Right lobe of liver (tissue), 6 donors: ENCODE results near the gene GRB2. TPM values are rescaled to one million over a fixed set of nuclear protein-coding genes. Genes with fewer than 3 reads are reported as not detected.

ENCODE experiments used
- ATAC-seq, 4 donors: fragments of 200-7000 bp; cut with Tn5 transposase; one replicate each; pipeline ENCODE4 v1.9.1; 2020; ENCODE audit warnings: mild to moderate bottlenecking in 4 of 4, moderate library complexity in 4 of 4
- DNase-seq, 3 donors: peaks; one replicate each; pipeline ENCODE4 v3.0.0-alpha.2; 2020
- H3K27ac ChIP-seq, 3 donors: fragments of 200-600 bp; one replicate each; pipeline ENCODE4 v1.8.0; 2022
- H3K27me3 ChIP-seq, 2 donors: fragments of 200-600 bp; one replicate each; pipeline ENCODE4 v1.8.0; 2022
- H3K36me3 ChIP-seq, 4 donors: fragments of 200-600 bp; sonication (generic) in 1 of 4; one replicate each; pipeline versions ENCODE4 v1.5.1 to v1.8.0; 2017 to 2022; ENCODE audit warnings: control low read depth in 1 of 4
- H3K4me1 ChIP-seq, 4 donors: fragments of 200-600 bp; sonication (generic) in 1 of 4; one replicate each; pipeline versions ENCODE4 v1.5.1 to v1.8.0; 2017 to 2022; ENCODE audit warnings: control low read depth in 1 of 4
- H3K4me3 ChIP-seq, 3 donors: fragments of 200-600 bp; one replicate each; pipeline ENCODE4 v1.8.0; 2022
- H3K9me3 ChIP-seq, 4 donors: fragments of 200-600 bp; sonication (generic) in 1 of 4; one replicate each; pipeline versions ENCODE4 v1.5.1 to v1.8.0; 2017 to 2022; ENCODE audit warnings: control low read depth in 1 of 4
- CTCF ChIP-seq, 4 donors: fragments of 200-600 bp in 3 of 4; fragments of 450-650 bp in 1 of 4; IDR thresholded peaks; one replicate each; pipeline versions ENCODE4 v1.5.1 to v1.8.0; 2016 to 2022; ENCODE audit warnings: antibody characterized with exemption in 4 of 4, mild to moderate bottlenecking in 2 of 4
- POLR2A ChIP-seq: fragments of 450-650 bp; IDR thresholded peaks from one replicate; pipeline ENCODE4 v1.6.1; 2017; ENCODE audit warnings: antibody characterized with exemption, mild to moderate bottlenecking
- WGBS: methylation state at CpG from one replicate; pipeline ENCODE4 v1.1.6; 2018; ENCODE audit warnings: low coverage, low lambda C conversion rate; ENCODE audit not compliant: insufficient coverage; ENCODE audit errors: missing lambda C conversion rate; 5-methylcytosine and 5-hydroxymethylcytosine counted together
- intact Hi-C, 2 donors: fragments of 100-400 bp; cut with DNase I; formaldehyde crosslinking; loops; one replicate each; pipeline versions ENCODE4 v1.11.2 to v1.14.1; 2022
- total RNA-seq, 6 experiments: library from RNA; depleted of rRNA in 2 of 6; stranded (reverse); fragments of >200 nt in 2 of 6; fragmentation: NEBNext Ultra II Directional in 3 of 6; extraction: Animal tissue kit (Norgen Biotek cat#: 25700) in 3 of 6; gene quantifications; one replicate each; pipeline versions ENCODE4 v1.1.0 to v1.2.4, GENCODE V29; 2016 to 2023
- donor health status: DM: no; HTN: yes; CAD: no.
- donor health status: DM: no; HTN: no; CAD: no.
- donor health status: DM: no; HTN: no; CAD: no.
- donor health status: DM: no; HTN: yes; CAD: no.
- donor health status: DM: no; HTN: yes; CAD: no.

Gene GRB2
- total RNA-seq, 6 experiments from 2014 or later = 42.4 to 70.5 (median 53.8) TPM

- intact Hi-C loops = no loop called here
- peaks cover 0 to 29% (median 4%) of the 10 kb centered on the region in 4 donors for H3K4me1 ChIP-seq
- TF ChIP-seq POLR2A (no peak), CTCF (IDR thresholded peaks at IDR 0.05) (no peak)
- no peaks in the 10 kb centered on the region for H3K36me3 ChIP-seq
- no peaks in the 10 kb centered on the region for H3K27me3 ChIP-seq
- H3K27ac ChIP-seq = no peak overlapping the region
- no peak for DNase-seq
- no peak overlapping the region for H3K4me3 ChIP-seq
- 33% methylated on average over 8 of the region's 8 CpGs for WGBS
- peak; percentile 20 to 51 (median 47) for ATAC-seq
- no peaks in the 10 kb centered on the region for H3K9me3 ChIP-seq
Observed at GRCh38 chr17:75345514-75346167, 59.8 kb downstream of the GRB2 start.

GRCh38 chr17:75344666-75345065 lies 60.8 kb downstream of the GRB2 start:
- WGBS = 87% methylated on average over 5 of the region's 5 CpGs
- Histone ChIP-seq H3K4me1 (peaks cover 0 to 29% (median 4%) of the 10 kb centered on the region in 4 donors), H3K9me3 (no peaks in the 10 kb centered on the region), H3K4me3 (no peak overlapping the region), H3K36me3 (no peaks in the 10 kb centered on the region), H3K27me3 (no peaks in the 10 kb centered on the region), H3K27ac (no peak overlapping the region)
- intact Hi-C loops = no loop called here
- TF ChIP-seq POLR2A (no peak), CTCF (IDR thresholded peaks at IDR 0.05) (no peak)
- DNase-seq (peak in 1 of 3 donors; percentile 13), ATAC-seq (no peak)

GRCh38 chr17:75342996-75343395 lies 62.5 kb downstream of the GRB2 start:
- intact Hi-C loops = no loop called here
- Histone ChIP-seq H3K4me1 (peaks cover 0 to 22% (median 4%) of the 10 kb centered on the region in 4 donors), H3K9me3 (no peaks in the 10 kb centered on the region), H3K4me3 (no peak overlapping the region), H3K27ac (no peak overlapping the region), H3K27me3 (no peaks in the 10 kb centered on the region), H3K36me3 (no peaks in the 10 kb centered on the region)
- no peak for TF ChIP-seq POLR2A
- TF ChIP-seq CTCF (IDR thresholded peaks at IDR 0.05) = no peak
- ATAC-seq (no peak), DNase-seq (peak in 1 of 3 donors; percentile 16)
- WGBS = 65% methylated on average over 3 of the region's 3 CpGs

GRCh38 chr17:75341784-75342486 lies 63.5 kb downstream of the GRB2 start:
- intact Hi-C loops = no loop called here
- H3K4me1 ChIP-seq = peaks cover 0 to 22% (median 4%) of the 10 kb centered on the region in 4 donors
- no peaks in the 10 kb centered on the region for H3K9me3 ChIP-seq
- H3K27ac ChIP-seq = no peak overlapping the region
- no peaks in the 10 kb centered on the region for H3K27me3 ChIP-seq
- 77% methylated on average over 9 of the region's 9 CpGs for WGBS
- TF ChIP-seq CTCF (IDR thresholded peaks at IDR 0.05) (no peak), POLR2A (no peak)
- H3K4me3 ChIP-seq = no peak overlapping the region
- H3K36me3 ChIP-seq = no peaks in the 10 kb centered on the region
- DNase-seq = peak in 1 of 3 donors; percentile 21
- ATAC-seq = no peak
